Activated effector memory CD4-positive, alpha-beta T cell treated with anti-CD3 and anti-CD28 coated beads, Interleukin-2, amount 50 U/mL, for 16 hours (primary cell): ENCODE measurements around the gene PTS.

ENCODE experiments used
- DNase-seq: peaks from one replicate; pipeline ENCODE4 v3.0.0-alpha.2; 2020

PTS gene

GRCh38 chr11:112223121-112223520 is 3.1 kb upstream of the PTS start:
- no peak for DNase-seq

- DNase-seq: no peak
Measured at GRCh38 chr11:112223754-112224532, 2.3 kb upstream of the PTS start.

GRCh38 chr11:112225753-112226061 is 521 bp upstream of the PTS start:
- no peak for DNase-seq

- no peak for DNase-seq
Measured at GRCh38 chr11:112226831-112227401, 688 bp downstream of the PTS start.

- no peak for DNase-seq
Measured at GRCh38 chr11:112227471-112227870, 1.2 kb downstream of the PTS start.

GRCh38 chr11:112228706-112229105 is 2.5 kb downstream of the PTS start:
- no peak for DNase-seq

- DNase-seq: no peak
Measured at GRCh38 chr11:112229159-112229558, 2.9 kb downstream of the PTS start.

GRCh38 chr11:112229746-112230433 is 3.7 kb downstream of the PTS start:
- no peak for DNase-seq

- no peak for DNase-seq
Measured at GRCh38 chr11:112231952-112232351, 5.7 kb downstream of the PTS start.

GRCh38 chr11:112235750-112236390 is 9.6 kb downstream of the PTS start:
- DNase-seq: no peak

- DNase-seq: no peak
Measured at GRCh38 chr11:112237451-112237850, 11.2 kb downstream of the PTS start.

GRCh38 chr11:112238041-112238440 is 11.8 kb downstream of the PTS start:
- no peak for DNase-seq

- DNase-seq: no peak
Measured at GRCh38 chr11:112241486-112241885, 15.3 kb downstream of the PTS start.

GRCh38 chr11:112247201-112247600 is 21.0 kb downstream of the PTS start:
- no peak for DNase-seq

- no peak for DNase-seq
Measured at GRCh38 chr11:112248201-112248600, 22.0 kb downstream of the PTS start.

- no peak for DNase-seq
Measured at GRCh38 chr11:112249871-112250610, 23.8 kb downstream of the PTS start.

- DNase-seq: no peak
Measured at GRCh38 chr11:112253605-112254242, 27.5 kb downstream of the PTS start.

- no peak for DNase-seq
Measured at GRCh38 chr11:112255067-112255720, 29.0 kb downstream of the PTS start.

- DNase-seq: no peak
Measured at GRCh38 chr11:112260490-112260889, 34.3 kb downstream of the PTS start, which contains the start of gene PLET1. Gene PLET1, minus strand, starts transcription at chr11:112260860. Its CDS starts 271 bp downstream, at chr11:112260589.

- DNase-seq: no peak
Measured at GRCh38 chr11:112265659-112266409, 39.6 kb downstream of the PTS start.

- no peak for DNase-seq
Measured at GRCh38 chr11:112266410-112266778, 40.2 kb downstream of the PTS start.
